Spleen (tissue), 11 donors: ENCODE data around the gene CTF1. TPM values are rescaled to one million over a fixed set of nuclear protein-coding genes. Genes with fewer than 3 reads are reported as not detected.
"Not testable (repeated sequence)": the region's sequence is repeated elsewhere in the genome, so short reads cannot be mapped to it uniquely, and the experiment has no call there.

Experiments
- DNase-seq: peaks from one replicate; pipeline ENCODE4 v3.0.0-alpha.2; 2020
- H3K27ac ChIP-seq, 8 donors: fragments of 200-600 bp; sonication (generic) in 7 of 8; 1 replicate in 4 of 8; 2 replicates in 4 of 8; pipeline versions ENCODE4 v1.5.0 to v1.8.0; 2016 to 2021; ENCODE audit warnings: inconsistent platforms in 4 of 8, mild to moderate bottlenecking in 4 of 8, moderate library complexity in 1 of 8
- H3K27me3 ChIP-seq, 7 donors: fragments of 200-600 bp; sonication (generic) in 6 of 7; replicated peaks in 1 of 7; 1 replicate in 4 of 7; 2 replicates in 3 of 7; pipeline versions ENCODE4 v1.5.0 to v1.8.0; 2016 to 2021; ENCODE audit warnings: inconsistent platforms in 3 of 7, mild to moderate bottlenecking in 1 of 7
- H3K36me3 ChIP-seq, 6 donors: fragments of 200-600 bp; sonication (generic) in 5 of 6; 1 replicate in 4 of 6; 2 replicates in 2 of 6; pipeline versions ENCODE4 v1.5.0 to v1.8.0; 2016 to 2021; ENCODE audit warnings: inconsistent platforms in 2 of 6
- H3K4me1 ChIP-seq, 6 donors: fragments of 200-600 bp; sonication (generic) in 5 of 6; 1 replicate in 3 of 6; 2 replicates in 3 of 6; pipeline versions ENCODE4 v1.5.0 to v1.8.0; 2016 to 2021; ENCODE audit warnings: inconsistent platforms in 3 of 6
- H3K4me3 ChIP-seq, 8 donors: fragments of 200-600 bp; sonication (generic) in 7 of 8; 1 replicate in 4 of 8; 2 replicates in 4 of 8; pipeline versions ENCODE4 v1.5.0 to v1.8.0; 2016 to 2021; ENCODE audit warnings: inconsistent platforms in 4 of 8, mild to moderate bottlenecking in 4 of 8, moderate library complexity in 2 of 8
- H3K9me3 ChIP-seq, 8 donors: fragments of 200-600 bp; sonication (generic) in 7 of 8; 1 replicate in 4 of 8; 2 replicates in 4 of 8; pipeline versions ENCODE4 v1.5.0 to v1.8.0; 2016 to 2021; ENCODE audit warnings: inconsistent platforms in 4 of 8
- CTCF ChIP-seq, 11 experiments: fragments of 200-600 bp in 7 of 11; fragments of 450-650 bp in 4 of 11; sonication (generic) in 4 of 11; IDR thresholded peaks in 8 of 11; conservative IDR thresholded peaks in 3 of 11; 1 replicate in 7 of 11; 2 replicates in 4 of 11; pipeline versions ENCODE4 v1.4.0 to v1.8.0; 2016 to 2021; ENCODE audit warnings: antibody characterized with exemption in 11 of 11, inconsistent platforms in 4 of 11, mild to moderate bottlenecking in 1 of 11
- POLR2A ChIP-seq, 3 donors: fragments of 450-650 bp; IDR thresholded peaks; one replicate each; pipeline ENCODE4 v1.5.1; 2017; ENCODE audit warnings: antibody characterized with exemption in 3 of 3, mild to moderate bottlenecking in 1 of 3
- POLR2AphosphoS5 ChIP-seq, 3 donors: sonication (generic); formaldehyde crosslinking; IDR thresholded peaks; one replicate each; pipeline ENCODE4 v1.5.1; 2017; ENCODE audit warnings: antibody characterized with exemption in 3 of 3
- WGBS, 5 donors: extraction: QIAGEN DNeasy Blood & Tissue Kit in 3 of 5; methylation state at CpG; one replicate each; pipeline versions ENCODE4 v1.1.5 to v1.1.7; 2013 to 2018; 5-methylcytosine and 5-hydroxymethylcytosine counted together
- intact Hi-C: fragments of 100-400 bp; cut with DNase I; formaldehyde crosslinking; loops from one replicate; pipeline ENCODE4 v1.15.0; 2023; ENCODE audit warnings: low total_unique reads
- polyA plus RNA-seq, 3 donors: library from polyadenylated mRNA; stranded (reverse); fragments of 200-250 nt; gene quantifications; one replicate each; pipeline ENCODE4 v1.2.1, GENCODE V29; 2013
- total RNA-seq, 7 donors: library from RNA; depleted of rRNA in 3 of 7; stranded (reverse); fragments of >200 nt in 3 of 7; fragmentation: NEBNext Ultra II Directional in 4 of 7; extraction: Animal tissue kit (Norgen Biotek cat#: 25700) in 4 of 7; gene quantifications; one replicate each; pipeline versions ENCODE4 v1.1.0 to v1.2.1, GENCODE V29; 2016 to 2021
- donor health status: healthy with polysubstance abuse.
- donor health status: DM: no; HTN: no; CAD: no; lungs with moderate emphysema.
- donor health status: DM: no; HTN: no; CAD: no.
- donor health status: Bipolar disorder and iron deficiency.
- donor health status: healthy.
- donor health status: DM: no; HTN: no; CAD: no.
- donor health status: DM: yes; HTN: yes; CAD: no.

CTF1 gene
- total and polyA plus RNA-seq, 10 donors, result 0.61 to 3.3 (median 1.3) TPM; not detected in 1

DNA sequence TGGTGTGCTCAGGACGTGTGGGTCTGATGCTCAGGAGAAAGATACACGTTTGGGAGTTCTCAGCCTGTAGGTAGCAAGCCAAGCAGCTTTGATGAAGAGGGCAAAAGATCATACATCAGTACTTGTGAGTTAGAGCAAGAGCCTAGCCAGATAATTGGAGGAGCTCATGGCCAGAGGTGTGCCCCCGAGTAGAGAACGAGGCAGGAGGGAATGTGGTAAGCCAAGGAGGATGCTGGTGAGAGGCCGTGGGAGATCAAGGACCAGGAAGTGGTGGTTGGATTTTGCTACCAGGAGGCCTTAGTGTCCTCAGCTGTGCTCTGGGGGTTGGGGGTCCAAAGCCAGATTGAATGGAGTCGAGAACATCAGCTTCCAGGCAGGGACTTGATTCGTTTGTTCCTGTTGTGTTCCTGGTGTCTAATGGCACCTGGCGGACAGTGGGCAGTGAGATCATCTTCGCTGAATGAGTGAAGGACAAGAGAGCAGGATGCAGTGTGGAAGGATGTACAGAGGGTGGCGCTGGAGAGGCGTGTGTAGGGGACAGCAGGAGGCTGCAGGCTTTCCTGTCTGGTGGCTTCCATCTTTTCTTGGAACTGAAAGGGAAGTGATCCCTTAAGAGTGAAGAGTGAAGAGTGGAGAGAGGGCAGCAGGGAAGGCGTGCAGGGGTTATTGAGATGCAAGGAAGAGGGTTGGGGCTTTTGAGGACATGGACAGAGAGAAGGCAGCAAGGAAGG lies 38.6 kb downstream of the CTF1 start:
- Histone ChIP-seq H3K9me3 (no peaks in the 10 kb centered on the region), H3K27me3 (no peaks in the 10 kb centered on the region), H3K27ac (peak overlapping the region in 2 of 8 donors; percentile 2 to 24), H3K4me1 (peaks cover 0 to 24% (median 5%) of the 10 kb centered on the region in 6 donors), H3K36me3 (peaks cover 0 to 86% (median 29%) of the 10 kb centered on the region in 6 donors), H3K4me3 (no peak overlapping the region)
- WGBS, 5 donors, result 45 to 59% (median 46%) methylated on average over 12 of the region's 12 CpGs
- no peak for DNase-seq
- intact Hi-C loops, result no loop called here
- TF ChIP-seq POLR2A (IDR thresholded peaks at IDR 0.05) (no peak), CTCF (IDR thresholded peaks at IDR 0.05 in 8 of 11, conservative IDR thresholded peaks at IDR 0.05 in 3 of 11) (peak in 10 of 11 experiments; percentile 34 to 69 (median 56)), POLR2AphosphoS5 (IDR thresholded peaks at IDR 0.05) (peak in 1 of 3 donors; percentile 10)

DNA sequence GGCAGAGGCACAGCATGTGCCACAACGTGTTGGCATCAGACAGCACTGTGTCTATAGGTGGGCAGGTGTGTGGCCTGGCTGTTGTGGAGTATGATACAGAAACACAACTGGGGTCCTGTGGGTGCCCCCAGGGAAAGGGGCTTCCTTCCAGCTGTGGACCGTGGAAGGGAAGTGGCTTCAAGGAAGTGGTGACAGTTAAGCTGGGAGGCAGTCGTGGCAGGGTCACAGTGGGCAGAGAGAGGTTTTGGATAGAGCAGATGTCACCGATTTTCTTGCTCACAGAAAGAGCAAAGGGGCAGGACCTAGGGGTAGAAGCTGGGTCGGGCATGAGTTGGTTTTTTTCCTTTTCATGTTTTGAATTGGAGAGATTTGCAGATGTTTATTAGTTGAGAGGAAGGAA lies 41.3 kb downstream of the CTF1 start:
- intact Hi-C loops, result no loop called here
- 9 to 25% (median 19%) methylated on average over 5 of the region's 5 CpGs for WGBS, 5 donors
- H3K4me3 ChIP-seq, result no peak overlapping the region
- no peaks in the 10 kb centered on the region for H3K9me3 ChIP-seq
- H3K36me3 ChIP-seq, result peaks cover 0 to 76% (median 13%) of the 10 kb centered on the region in 6 donors
- peak overlapping the region in 2 of 8 donors; percentile 21 to 53 for H3K27ac ChIP-seq
- TF ChIP-seq CTCF (IDR thresholded peaks at IDR 0.05 in 8 of 11, conservative IDR thresholded peaks at IDR 0.05 in 3 of 11), result no peak
- no peak for TF ChIP-seq POLR2AphosphoS5 (IDR thresholded peaks at IDR 0.05)
- H3K27me3 ChIP-seq, result no peaks in the 10 kb centered on the region
- H3K4me1 ChIP-seq, result peaks cover 5 to 39% (median 18%) of the 10 kb centered on the region in 6 donors
- DNase-seq, result no peak

- H3K9me3 ChIP-seq, intact Hi-C loops, DNase-seq, H3K27ac ChIP-seq, H3K4me3 ChIP-seq, H3K27me3 ChIP-seq: not testable (repeated sequence)
- peaks cover 5 to 41% (median 19%) of the 10 kb centered on the region in 6 donors for H3K4me1 ChIP-seq
- 92 to 95% (median 94%) methylated on average over 8 of the region's 8 CpGs for WGBS, 5 donors
- peaks cover 0 to 74% (median 9%) of the 10 kb centered on the region in 6 donors for H3K36me3 ChIP-seq
Observed at GRCh38 chr16:30939571-30939970, 43.2 kb downstream of the CTF1 start.

DNA sequence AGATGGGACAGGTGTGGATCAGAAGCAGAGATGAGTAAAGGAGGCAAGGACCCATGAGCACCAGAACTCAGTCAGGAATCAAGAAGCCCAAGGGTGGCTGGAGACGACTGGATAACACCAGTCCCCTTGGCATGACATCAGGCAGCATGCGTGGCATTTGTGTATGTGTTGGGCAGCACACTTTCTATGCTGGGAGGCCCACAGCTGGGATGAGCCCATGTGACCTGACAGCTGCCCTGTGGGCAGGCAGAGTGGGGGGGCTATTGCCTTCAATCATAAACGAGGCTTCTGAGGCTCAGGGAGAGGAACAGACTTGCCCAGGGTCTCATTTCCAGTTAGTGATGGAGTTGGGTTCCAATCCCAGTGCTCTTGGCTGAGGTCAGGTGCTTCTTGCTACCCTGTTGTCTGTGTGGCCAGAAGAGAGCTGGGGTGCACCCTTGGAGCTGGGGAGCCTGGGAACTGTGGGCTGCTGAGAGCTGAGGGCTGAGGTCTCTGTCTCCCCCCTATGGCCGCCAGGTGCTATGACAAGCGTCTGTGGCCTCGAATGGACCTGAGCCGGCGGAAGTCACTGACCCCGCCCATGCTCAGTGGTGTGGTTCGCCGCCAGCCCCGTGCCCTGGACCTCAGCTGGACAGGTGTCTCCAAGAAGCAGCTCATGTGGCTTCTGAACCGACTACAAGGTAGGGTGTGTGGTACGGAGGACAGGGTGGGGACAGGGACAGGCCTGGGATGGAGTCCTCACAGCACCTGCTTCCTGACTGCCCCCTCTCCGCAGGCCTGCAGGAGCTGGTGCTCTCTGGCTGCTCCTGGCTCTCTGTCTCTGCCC lies 45.4 kb downstream of the CTF1 start:
- H3K27ac ChIP-seq, result peak overlapping the region in 6 of 8 donors; percentile 29 to 75 (median 60)
- peak; percentile 95 for DNase-seq
- peak; percentile 51 to 77 (median 66) for TF ChIP-seq POLR2AphosphoS5 (IDR thresholded peaks at IDR 0.05)
- TF ChIP-seq POLR2A (IDR thresholded peaks at IDR 0.05), result no peak
- peak; percentile 78 to 97 (median 93) for TF ChIP-seq CTCF (IDR thresholded peaks at IDR 0.05 in 8 of 11, conservative IDR thresholded peaks at IDR 0.05 in 3 of 11)
- peaks cover 5 to 32% (median 19%) of the 10 kb centered on the region in 6 donors for H3K4me1 ChIP-seq
- H3K9me3 ChIP-seq, result no peaks in the 10 kb centered on the region
- H3K27me3 ChIP-seq, result no peaks in the 10 kb centered on the region
- H3K4me3 ChIP-seq, result peak overlapping the region in 2 of 8 donors; percentile 13 to 39
- intact Hi-C loops, result no loop called here
- peaks cover 0 to 78% (median 4%) of the 10 kb centered on the region in 6 donors for H3K36me3 ChIP-seq
- WGBS, 5 donors, result 22 to 25% (median 23%) methylated on average over 7 to 15 of the region's 15 CpGs
